MM.1S (cell line): ENCODE results near the gene TUBB2B.

ENCODE experiments used
- DNase-seq: peaks from one replicate; pipeline ENCODE4 v3.0.0-alpha.2; 2015
- H2AFZ ChIP-seq: fragments of 300-600 bp; sonication (generic); 2 replicates; pipeline ENCODE4 v1.6.0; 2016; ENCODE audit warnings: antibody characterized with exemption, low read length
- H3F3A ChIP-seq: fragments of 300-600 bp; sonication (generic); 2 replicates; pipeline ENCODE4 v1.6.1; 2016; ENCODE audit warnings: mild to moderate bottlenecking, antibody characterized with exemption, low read length, moderate library complexity, mixed read lengths; ENCODE audit not compliant: insufficient read depth
- H3K27ac ChIP-seq: fragments of 300-600 bp; sonication (generic); 2 replicates; pipeline ENCODE4 v1.5.1; 2016; ENCODE audit warnings: mild to moderate bottlenecking, low read length
- H3K27me3 ChIP-seq: fragments of 300-600 bp; sonication (generic); replicated peaks from 2 replicates; pipeline ENCODE4 v1.6.0; 2016; ENCODE audit warnings: low read length; ENCODE audit not compliant: insufficient read depth
- H3K36me3 ChIP-seq: fragments of 300-600 bp; sonication (generic); replicated peaks from 2 replicates; pipeline ENCODE4 v1.6.1; 2016; ENCODE audit warnings: mild to moderate bottlenecking, low read length, mixed read lengths; ENCODE audit not compliant: insufficient read depth
- H3K4me1 ChIP-seq: fragments of 300-600 bp; sonication (generic); 2 replicates; pipeline ENCODE4 v1.6.1; 2016; ENCODE audit warnings: low read length, mixed read lengths
- H3K4me2 ChIP-seq: fragments of 300-600 bp; sonication (generic); 2 replicates; pipeline ENCODE4 v1.6.0; 2016; ENCODE audit warnings: low read depth, low read length
- H3K4me3 ChIP-seq: fragments of 300-600 bp; sonication (generic); 2 replicates; pipeline ENCODE4 v1.5.1; 2016; ENCODE audit warnings: low read length, mixed read lengths
- H3K79me2 ChIP-seq: fragments of 300-600 bp; sonication (generic); 2 replicates; pipeline ENCODE4 v1.6.1; 2016; ENCODE audit warnings: mixed run types, low read length, mixed read lengths
- H3K9ac ChIP-seq: fragments of 300-600 bp; sonication (generic); 2 replicates; pipeline ENCODE4 v1.6.1; 2016; ENCODE audit warnings: low read length, mixed read lengths
- H3K9me2 ChIP-seq: fragments of 300-600 bp; sonication (generic); replicated peaks from 2 replicates; pipeline ENCODE4 v1.6.1; 2016; ENCODE audit warnings: mild to moderate bottlenecking, low read length, mixed read lengths; ENCODE audit not compliant: insufficient read depth
- H3K9me3 ChIP-seq: fragments of 300-600 bp; sonication (generic); replicated peaks from 2 replicates; pipeline ENCODE4 v1.6.1; 2016; ENCODE audit warnings: mild to moderate bottlenecking, low read length, mixed read lengths; ENCODE audit not compliant: insufficient read depth
- H4K20me1 ChIP-seq: fragments of 300-600 bp; sonication (generic); 2 replicates; pipeline ENCODE4 v1.6.1; 2016; ENCODE audit warnings: mild to moderate bottlenecking, low read length, moderate library complexity, mixed read lengths; ENCODE audit not compliant: insufficient read depth
- CTCF ChIP-seq: fragments of 300-600 bp; sonication (generic); IDR thresholded peaks from 2 replicates; pipeline ENCODE4 v1.5.1; 2016; ENCODE audit warnings: antibody characterized with exemption, low read length, mixed read lengths
- EZH2 ChIP-seq: fragments of 300-600 bp; sonication (generic); optimal IDR thresholded peaks from 2 replicates; pipeline ENCODE3; 2017; ENCODE audit warnings: low read depth, mild to moderate bottlenecking, antibody characterized with exemption, low read length, mixed read lengths
- EZH2phosphoT487 ChIP-seq: fragments of 300-600 bp; sonication (generic); IDR thresholded peaks from 2 replicates; pipeline ENCODE4 v1.6.1; 2018; ENCODE audit warnings: antibody characterized with exemption, low read length

Gene TUBB2B

GRCh38 chr6:3195420-3195694, 32.1 kb downstream of the TUBB2B start:
- Histone ChIP-seq H3K27ac (no peak overlapping the region), H3K9ac (no peak overlapping the region), H3K9me3 (no peaks in the 10 kb centered on the region), H3K79me2 (no peaks in the 10 kb centered on the region), H3K27me3 (no peaks in the 10 kb centered on the region), H3K4me1 (no peaks in the 10 kb centered on the region), H3K36me3 (no peaks in the 10 kb centered on the region), H3K9me2 (no peaks in the 10 kb centered on the region), H3K4me2 (no peak overlapping the region), H2AFZ (no peak overlapping the region), H4K20me1 (no peaks in the 10 kb centered on the region), H3K4me3 (no peak overlapping the region), H3F3A (no peaks in the 10 kb centered on the region)
- no peak for TF ChIP-seq EZH2phosphoT487
- TF ChIP-seq EZH2: no peak
- no peak for TF ChIP-seq CTCF
- DNase-seq: no peak

GRCh38 chr6:3194535-3195419, 32.7 kb downstream of the TUBB2B start:
- Histone ChIP-seq H3K9me2 (no peaks in the 10 kb centered on the region), H3K79me2 (no peaks in the 10 kb centered on the region), H3K4me2 (no peak overlapping the region), H4K20me1 (no peaks in the 10 kb centered on the region), H3K27ac (no peak overlapping the region), H3K9ac (no peak overlapping the region), H2AFZ (no peak overlapping the region), H3F3A (no peaks in the 10 kb centered on the region), H3K27me3 (no peaks in the 10 kb centered on the region), H3K4me1 (no peaks in the 10 kb centered on the region), H3K4me3 (no peak overlapping the region), H3K36me3 (no peaks in the 10 kb centered on the region), H3K9me3 (no peaks in the 10 kb centered on the region)
- DNase-seq: no peak
- no peak for TF ChIP-seq EZH2

- no peak for DNase-seq
- Histone ChIP-seq H3K4me1 (no peaks in the 10 kb centered on the region), H3K4me2 (no peak overlapping the region), H3K9me3 (no peaks in the 10 kb centered on the region), H4K20me1 (no peaks in the 10 kb centered on the region), H3K4me3 (no peak overlapping the region), H3K36me3 (no peaks in the 10 kb centered on the region), H3K9me2 (no peaks in the 10 kb centered on the region), H3K9ac (no peak overlapping the region), H3K79me2 (no peaks in the 10 kb centered on the region), H3K27ac (no peak overlapping the region), H2AFZ (no peak overlapping the region), H3F3A (no peaks in the 10 kb centered on the region), H3K27me3 (no peaks in the 10 kb centered on the region)
- TF ChIP-seq EZH2phosphoT487 (no peak), EZH2 (no peak), CTCF (no peak)
Measured at GRCh38 chr6:3193102-3193849, 34.2 kb downstream of the TUBB2B start.

GRCh38 chr6:3190779-3191178, 36.7 kb downstream of the TUBB2B start:
- no peaks in the 10 kb centered on the region for H3F3A ChIP-seq
- H3K36me3 ChIP-seq: no peaks in the 10 kb centered on the region
- no peak for TF ChIP-seq EZH2phosphoT487
- no peak for TF ChIP-seq CTCF
- no peak for TF ChIP-seq EZH2
- DNase-seq: no peak
- no peak overlapping the region for H3K27ac ChIP-seq
- no peak overlapping the region for H3K9ac ChIP-seq
- no peaks in the 10 kb centered on the region for H3K79me2 ChIP-seq
- no peaks in the 10 kb centered on the region for H3K27me3 ChIP-seq
- no peak overlapping the region for H2AFZ ChIP-seq
- H4K20me1 ChIP-seq: no peaks in the 10 kb centered on the region
- H3K9me2 ChIP-seq: no peaks in the 10 kb centered on the region
- no peaks in the 10 kb centered on the region for H3K9me3 ChIP-seq
- no peak overlapping the region for H3K4me2 ChIP-seq
- no peaks in the 10 kb centered on the region for H3K4me1 ChIP-seq
- H3K4me3 ChIP-seq: no peak overlapping the region
